Stimulated activated CD4-positive, alpha-beta T cell treated with anti-CD3 and anti-CD28 coated beads, Interleukin-4, amount 100 ng/mL, for 24 hours (primary cell): ENCODE measurements around the gene SVOPL.

ENCODE experiments used
- DNase-seq: peaks from one replicate; pipeline ENCODE4 v3.0.0-alpha.2; 2020

The SVOPL gene

GRCh38 chr7:138657854-138658386 lies 43.2 kb downstream of the SVOPL start:
- DNase-seq = no peak

- no peak for DNase-seq
Observed at GRCh38 chr7:138656952-138657351, 44.2 kb downstream of the SVOPL start.

- DNase-seq = no peak
Observed at GRCh38 chr7:138654616-138655015, 46.5 kb downstream of the SVOPL start.

- DNase-seq = no peak
Observed at GRCh38 chr7:138649506-138649905, 51.7 kb downstream of the SVOPL start.

GRCh38 chr7:138645284-138645683 lies 55.9 kb downstream of the SVOPL start:
- no peak for DNase-seq

- no peak for DNase-seq
Observed at GRCh38 chr7:138632826-138633602, 68.1 kb downstream of the SVOPL start.

GRCh38 chr7:138632384-138632783 lies 68.8 kb downstream of the SVOPL start:
- DNase-seq = no peak

GRCh38 chr7:138630059-138630610 lies 71.0 kb downstream of the SVOPL start:
- DNase-seq = no peak

GRCh38 chr7:138627361-138627760 lies 73.8 kb downstream of the SVOPL start:
- DNase-seq = no peak

GRCh38 chr7:138626846-138627245 lies 74.3 kb downstream of the SVOPL start:
- no peak for DNase-seq

GRCh38 chr7:138625849-138626230 lies 75.3 kb downstream of the SVOPL start:
- no peak for DNase-seq

- DNase-seq = no peak
Observed at GRCh38 chr7:138625084-138625848, 75.9 kb downstream of the SVOPL start.

GRCh38 chr7:138622841-138623240 lies 78.3 kb downstream of the SVOPL start:
- no peak for DNase-seq

GRCh38 chr7:138618933-138619332 lies 82.2 kb downstream of the SVOPL start:
- no peak for DNase-seq

GRCh38 chr7:138618506-138618905 lies 82.7 kb downstream of the SVOPL start:
- no peak for DNase-seq

GRCh38 chr7:138616085-138616484 lies 85.1 kb downstream of the SVOPL start:
- no peak for DNase-seq

GRCh38 chr7:138613630-138614029 lies 87.5 kb downstream of the SVOPL start:
- DNase-seq = no peak

- no peak for DNase-seq
Observed at GRCh38 chr7:138610671-138611170, 90.4 kb downstream of the SVOPL start.

- peak; percentile 10 for DNase-seq
Observed at GRCh38 chr7:138608275-138608674, 92.9 kb downstream of the SVOPL start.

- no peak for DNase-seq
Observed at GRCh38 chr7:138607216-138608126, 93.7 kb downstream of the SVOPL start.

GRCh38 chr7:138606236-138606635 lies 94.9 kb downstream of the SVOPL start:
- DNase-seq = no peak

- DNase-seq = no peak
Observed at GRCh38 chr7:138603549-138604318, 97.4 kb downstream of the SVOPL start.
